ENCODE results near the gene DMXL1. TPM values are rescaled to one million over a fixed set of nuclear protein-coding genes. Genes with fewer than 3 reads are reported as not detected.
A peak's percentile ranks its signal among the peaks of the same experiment; 100 is the strongest.

DMXL1 gene
- polyA plus RNA-seq, 2 of the 4 experiments (the other 2 are of a cell fraction) = 8.4 to 28.8 TPM

- Histone ChIP-seq H3K4me1 (no peaks in the 10 kb centered on the region), H3K9me3 (no peaks in the 10 kb centered on the region), H3K4me2 (no peak overlapping the region), H3K4me3 (no peak overlapping the region), H3K27ac (no peak overlapping the region)
- FAIRE-seq (no peak), ATAC-seq (no peak), DNase-seq (ENCODE audit: low read depth in 1 of 2, low spot score in 1 of 2) (no peak)
- POLR2A ChIA-PET = no interaction called here
- TF ChIP-seq RAD21 (conservative IDR thresholded peaks at IDR 0.05 in 1 of 2, IDR thresholded peaks at IDR 0.05 in 1 of 2) (no peak), CHD4 (IDR thresholded peaks at IDR 0.05; ENCODE audit: borderline replicate concordance) (no peak), JUN (IDR thresholded peaks at IDR 0.05) (no peak), FOXS1 (CRISPR knock-in tag; IDR thresholded peaks at IDR 0.05) (no peak), CEBPB (IDR thresholded peaks at IDR 0.05) (no peak)
- TF ChIP-seq, protein P1, sequence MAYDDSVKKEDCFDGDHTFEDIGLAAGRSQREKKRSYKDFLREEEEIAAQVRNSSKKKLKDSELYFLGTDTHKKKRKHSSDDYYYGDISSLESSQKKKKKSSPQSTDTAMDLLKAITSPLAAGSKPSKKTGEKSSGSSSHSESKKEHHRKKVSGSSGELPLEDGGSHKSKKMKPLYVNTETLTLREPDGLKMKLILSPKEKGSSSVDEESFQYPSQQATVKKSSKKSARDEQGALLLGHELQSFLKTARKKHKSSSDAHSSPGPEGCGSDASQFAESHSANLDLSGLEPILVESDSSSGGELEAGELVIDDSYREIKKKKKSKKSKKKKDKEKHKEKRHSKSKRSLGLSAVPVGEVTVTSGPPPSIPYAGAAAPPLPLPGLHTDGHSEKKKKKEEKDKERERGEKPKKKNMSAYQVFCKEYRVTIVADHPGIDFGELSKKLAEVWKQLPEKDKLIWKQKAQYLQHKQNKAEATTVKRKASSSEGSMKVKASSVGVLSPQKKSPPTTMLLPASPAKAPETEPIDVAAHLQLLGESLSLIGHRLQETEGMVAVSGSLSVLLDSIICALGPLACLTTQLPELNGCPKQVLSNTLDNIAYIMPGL (CRISPR knock-in tag; IDR thresholded peaks at IDR 0.05; ENCODE audit: borderline replicate concordance) = no peak
- CTCF ChIA-PET = interaction anchor here (0.6 kb wide), 1 partner anchor 154 kb away, joined by 4 read pairs; no protein-coding TSS in a partner anchor
- 100% methylated on average over 3 of the region's 3 CpGs for WGBS (ENCODE audit: missing lambda C conversion rate)
These were observed 173.0 kb downstream of the DMXL1 start for GRCh38 chr5:119243888-119244287.

- no peak overlapping the region for H3K4me2 ChIP-seq
- ChIA-PET POLR2A (no interaction called here), CTCF (interaction anchor here (0.9 to 1.0 kb wide), 2 partner anchors 17 to 263 kb away, joined by 3 to 4 read pairs; partner anchors contain the start of gene DTWD2)
- H3K9me3 ChIP-seq = peaks cover 10% of the 10 kb centered on the region; the same call in 2 of the 3 replicates
- H3K27ac ChIP-seq = no peak overlapping the region
- H3K4me1 ChIP-seq = no peaks in the 10 kb centered on the region
- DNase-seq (ENCODE audit: low read depth in 1 of 2, low spot score in 1 of 2) (no peak), FAIRE-seq (no peak), ATAC-seq (no peak)
- TF ChIP-seq CBX2 (IDR thresholded peaks at IDR 0.05; ENCODE audit: borderline replicate concordance, low read depth) = no peak
- no peak for TF ChIP-seq POLR2A (IDR thresholded peaks at IDR 0.05; ENCODE audit: low read length)
- no peak for TF ChIP-seq NPAS2 (CRISPR knock-in tag; IDR thresholded peaks at IDR 0.05; ENCODE audit: borderline replicate concordance)
- no peak for TF ChIP-seq RARB (CRISPR knock-in tag; IDR thresholded peaks at IDR 0.05)
- no peak for TF ChIP-seq HEYL (CRISPR knock-in tag; IDR thresholded peaks at IDR 0.05)
- no peak for TF ChIP-seq E2F6 (IDR thresholded peaks at IDR 0.05; ENCODE audit: borderline replicate concordance, low read depth)
- TF ChIP-seq MAFK (IDR thresholded peaks at IDR 0.05; ENCODE audit: partially characterized antibody) = no peak
- WGBS (ENCODE audit: missing lambda C conversion rate) = 83% methylated on average over 7 of the region's 7 CpGs
- H3K4me3 ChIP-seq = no peak overlapping the region
These were observed 180.3 kb downstream of the DMXL1 start for GRCh38 chr5:119250946-119251901.

- POLR2A ChIA-PET = interaction anchor here (1.6 kb wide), 1 partner anchor 267 kb away, joined by 3 read pairs; the partner anchor contains the start of gene DTWD2
- peak in 1 of 2 experiments; percentile 5; a peak in 1 of 5 replicates for TF ChIP-seq RAD21 (conservative IDR thresholded peaks at IDR 0.05 in 1 of 2, IDR thresholded peaks at IDR 0.05 in 1 of 2)
- TF ChIP-seq JUNB (IDR thresholded peaks at IDR 0.05) = no peak
- ATAC-seq = peak in 1 of 2 experiments; percentile 67; a peak in 3 of 6 replicates
- Histone ChIP-seq H3K9me3 (peaks cover 38% of the 10 kb centered on the region), H3K4me2 (no peak overlapping the region), H3K27ac (no peak overlapping the region), H3K4me3 (no peak overlapping the region), H3K4me1 (no peaks in the 10 kb centered on the region)
- CTCF ChIA-PET = interaction anchor here (1.0 to 2.3 kb wide), 3 partner anchors 18 to 179 kb away, joined by 3 to 8 read pairs (median 3); no protein-coding TSS in a partner anchor
- 87% methylated on average over 5 of the region's 5 CpGs for WGBS (ENCODE audit: missing lambda C conversion rate)
- FAIRE-seq = no peak
- peak in 1 of 2 experiments; percentile 32 for DNase-seq (ENCODE audit: low read depth in 1 of 2, low spot score in 1 of 2)
These were observed 184.9 kb downstream of the DMXL1 start for GRCh38 chr5:119255571-119256356.

All from A549 (cell line).